Measurements from ENCODE around the gene HOXC13.

The HOXC13 gene

GRCh38 chr12:53939141-53940108, 794 bp downstream of the HOXC13 start:
- no peak for DNase-seq

- DNase-seq = no peak
Measured at GRCh38 chr12:53940443-53941014, 1.9 kb downstream of the HOXC13 start.

GRCh38 chr12:53941187-53941586, 2.6 kb downstream of the HOXC13 start:
- DNase-seq = no peak

- DNase-seq = no peak
Measured at GRCh38 chr12:53941750-53942149, 3.1 kb downstream of the HOXC13 start.

- no peak for DNase-seq
Measured at GRCh38 chr12:53942467-53942997, 3.9 kb downstream of the HOXC13 start.

DNA sequence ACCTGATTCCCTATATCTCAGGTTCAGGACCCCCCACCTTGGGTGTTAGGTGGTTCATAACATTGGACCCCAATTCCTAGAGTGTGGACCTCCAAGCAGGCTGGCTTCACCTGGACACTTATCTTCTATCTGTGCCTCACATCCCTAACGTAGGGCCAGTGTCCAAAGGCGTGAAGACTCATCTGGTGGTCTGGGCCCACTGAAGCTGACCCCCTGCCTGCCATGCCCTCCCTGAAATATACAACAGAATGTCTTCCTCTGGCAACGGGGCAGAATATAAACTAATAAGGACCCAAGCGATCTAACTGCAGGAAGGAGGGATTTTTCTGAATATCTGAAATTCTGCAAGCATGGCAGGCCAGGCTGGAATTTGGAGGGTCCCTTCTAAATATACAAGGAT, 5.6 kb downstream of the HOXC13 start:
- no peak for DNase-seq

DNA sequence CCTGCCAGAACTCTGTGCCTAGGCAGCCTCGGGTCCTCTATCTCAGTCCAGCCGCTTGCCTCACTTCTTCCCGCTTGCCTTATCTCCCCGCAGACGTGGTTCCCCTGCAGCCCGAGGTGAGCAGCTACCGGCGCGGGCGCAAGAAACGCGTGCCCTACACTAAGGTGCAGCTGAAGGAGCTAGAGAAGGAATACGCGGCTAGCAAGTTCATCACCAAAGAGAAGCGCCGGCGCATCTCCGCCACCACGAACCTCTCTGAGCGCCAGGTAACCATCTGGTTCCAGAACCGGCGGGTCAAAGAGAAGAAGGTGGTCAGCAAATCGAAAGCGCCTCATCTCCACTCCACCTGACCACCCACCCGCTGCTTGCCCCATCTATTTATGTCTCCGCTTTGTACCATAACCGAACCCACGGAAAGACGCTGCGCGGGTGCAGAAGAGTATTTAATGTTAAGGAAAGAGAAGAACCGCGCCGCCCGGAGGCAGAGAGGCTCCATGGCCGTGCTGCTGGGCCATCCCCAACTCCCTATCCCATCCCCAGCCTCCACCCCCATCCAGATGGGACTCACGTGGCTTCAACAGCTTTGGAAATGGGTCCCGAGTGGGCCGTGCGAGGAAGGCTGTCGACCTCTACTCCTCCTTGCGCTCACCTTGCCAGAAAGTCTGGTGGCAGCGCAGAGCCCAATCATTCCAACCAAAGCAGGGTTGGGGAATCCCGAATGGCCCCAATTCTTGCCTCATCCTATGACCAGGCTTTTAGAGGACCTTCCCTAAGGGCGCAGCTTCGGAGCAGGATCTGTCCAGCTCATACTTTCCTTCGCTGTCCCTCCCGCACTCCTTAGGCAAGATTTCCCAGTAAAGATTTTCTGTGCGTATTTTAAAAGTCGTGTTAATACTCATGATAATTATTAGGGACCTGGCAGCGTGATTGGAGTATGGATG, 6.5 kb downstream of the HOXC13 start:
- DNase-seq = no peak

DNA sequence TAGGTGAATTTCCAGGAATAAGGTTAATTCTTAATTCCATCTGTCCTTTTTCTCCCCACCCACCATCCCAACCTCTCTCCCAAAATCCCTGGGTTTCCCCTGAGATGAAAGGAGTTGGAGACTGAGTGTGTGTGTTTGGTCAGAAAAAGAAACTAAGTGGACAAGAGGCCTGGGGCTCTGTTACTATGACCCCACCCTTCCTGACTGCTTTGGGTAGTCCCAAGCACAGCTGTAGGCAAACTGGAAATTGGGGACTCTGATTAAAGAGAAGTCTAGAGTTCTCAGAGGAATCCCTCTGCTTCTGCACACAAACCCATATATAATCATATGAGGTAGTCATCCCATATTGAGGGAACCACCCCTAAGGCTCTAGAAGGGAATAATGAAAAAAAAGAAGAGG, 9.1 kb downstream of the HOXC13 start:
- no peak for DNase-seq

DNA sequence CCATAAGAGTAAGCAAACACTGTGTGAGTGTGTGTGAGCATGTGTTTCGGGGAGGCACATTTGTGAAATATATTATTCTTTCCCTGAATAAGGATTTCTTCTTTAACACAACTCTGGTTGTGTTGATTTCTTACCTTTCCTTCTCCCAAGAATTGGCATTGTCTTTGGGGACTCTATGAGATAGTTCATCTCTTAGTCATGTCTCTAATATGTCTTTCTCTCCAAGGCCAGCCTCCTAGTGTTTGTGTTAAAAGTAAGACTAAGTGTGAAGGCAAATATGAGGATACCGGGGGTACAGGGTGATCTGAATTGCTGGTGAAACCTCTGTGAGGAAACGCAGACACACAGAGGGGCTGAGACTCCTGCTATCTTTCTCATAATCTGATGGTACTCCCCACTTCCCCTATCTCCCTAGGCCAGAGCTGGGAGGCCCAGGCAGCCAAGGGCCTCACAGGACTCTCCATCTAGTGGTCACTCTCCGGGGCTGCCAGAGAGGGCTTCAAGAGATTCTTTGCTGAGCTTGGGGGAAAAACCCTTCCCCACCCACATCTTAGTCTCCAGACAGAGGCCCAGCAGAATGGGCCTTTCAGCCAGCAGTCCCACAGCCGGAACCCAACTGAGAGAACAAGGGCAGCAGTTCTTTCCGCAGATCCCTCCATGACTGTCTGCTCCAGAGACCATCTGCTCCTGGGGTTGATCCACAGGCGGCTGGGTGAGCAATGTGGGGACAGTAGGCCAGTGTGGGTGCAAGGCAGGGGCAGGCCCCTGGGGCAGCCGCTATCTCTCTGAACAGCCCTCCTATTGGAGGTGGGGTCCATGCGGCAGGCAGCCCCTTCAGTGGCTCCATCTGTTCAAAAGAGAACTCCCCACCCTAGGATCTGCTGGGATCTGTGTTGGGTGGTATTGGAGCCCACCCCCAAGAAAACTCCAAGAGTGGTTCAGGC, 10.3 kb downstream of the HOXC13 start:
- DNase-seq = no peak

- no peak for DNase-seq
Measured at GRCh38 chr12:53949631-53950436, 11.2 kb downstream of the HOXC13 start.

DNA sequence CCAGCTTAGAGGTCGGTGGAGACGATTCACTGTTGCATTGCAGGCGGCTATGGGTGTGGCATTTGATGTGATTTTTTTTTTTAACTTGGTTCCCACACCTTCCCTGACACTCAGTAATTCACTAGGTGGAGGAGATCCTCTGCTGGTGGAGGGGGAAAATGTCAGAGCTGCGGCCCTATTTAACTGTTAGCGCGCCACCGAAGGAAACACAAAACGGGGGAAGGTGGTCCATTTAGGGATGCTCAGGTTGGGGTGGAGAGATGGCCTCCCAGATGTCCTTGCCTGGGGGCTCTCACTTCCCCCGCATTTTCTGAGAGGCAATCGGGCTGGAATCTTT, 11.8 kb downstream of the HOXC13 start:
- no peak for DNase-seq

GRCh38 chr12:53950789-53951576, 12.4 kb downstream of the HOXC13 start:
- DNase-seq = no peak

- no peak for DNase-seq
Measured at GRCh38 chr12:53951577-53952334, 13.1 kb downstream of the HOXC13 start.

GRCh38 chr12:53952335-53952694, 13.7 kb downstream of the HOXC13 start:
- no peak for DNase-seq

GRCh38 chr12:53952871-53953734, 14.5 kb downstream of the HOXC13 start:
- DNase-seq = no peak

- no peak for DNase-seq
Measured at GRCh38 chr12:53953831-53954693, 15.4 kb downstream of the HOXC13 start.

GRCh38 chr12:53954694-53955035, 16.0 kb downstream of the HOXC13 start, which contains the start of gene HOXC12:
Gene HOXC12, plus strand, starts transcription at chr12:53954903. Its CDS starts 27 bp downstream, at chr12:53954930.
- no peak for DNase-seq
